MM.1S (cell line): Measurements from ENCODE around the gene MMRN2.

Experiments used
- DNase-seq: peaks from one replicate; pipeline ENCODE4 v3.0.0-alpha.2; 2015
- H2AFZ ChIP-seq: fragments of 300-600 bp; sonication (generic); 2 replicates; pipeline ENCODE4 v1.6.0; 2016; ENCODE audit warnings: antibody characterized with exemption, low read length
- H3F3A ChIP-seq: fragments of 300-600 bp; sonication (generic); 2 replicates; pipeline ENCODE4 v1.6.1; 2016; ENCODE audit warnings: mild to moderate bottlenecking, antibody characterized with exemption, low read length, moderate library complexity, mixed read lengths; ENCODE audit not compliant: insufficient read depth
- H3K27ac ChIP-seq: fragments of 300-600 bp; sonication (generic); 2 replicates; pipeline ENCODE4 v1.5.1; 2016; ENCODE audit warnings: mild to moderate bottlenecking, low read length
- H3K27me3 ChIP-seq: fragments of 300-600 bp; sonication (generic); replicated peaks from 2 replicates; pipeline ENCODE4 v1.6.0; 2016; ENCODE audit warnings: low read length; ENCODE audit not compliant: insufficient read depth
- H3K36me3 ChIP-seq: fragments of 300-600 bp; sonication (generic); replicated peaks from 2 replicates; pipeline ENCODE4 v1.6.1; 2016; ENCODE audit warnings: mild to moderate bottlenecking, low read length, mixed read lengths; ENCODE audit not compliant: insufficient read depth
- H3K4me1 ChIP-seq: fragments of 300-600 bp; sonication (generic); 2 replicates; pipeline ENCODE4 v1.6.1; 2016; ENCODE audit warnings: low read length, mixed read lengths
- H3K4me2 ChIP-seq: fragments of 300-600 bp; sonication (generic); 2 replicates; pipeline ENCODE4 v1.6.0; 2016; ENCODE audit warnings: low read depth, low read length
- H3K4me3 ChIP-seq: fragments of 300-600 bp; sonication (generic); 2 replicates; pipeline ENCODE4 v1.5.1; 2016; ENCODE audit warnings: low read length, mixed read lengths
- H3K79me2 ChIP-seq: fragments of 300-600 bp; sonication (generic); 2 replicates; pipeline ENCODE4 v1.6.1; 2016; ENCODE audit warnings: mixed run types, low read length, mixed read lengths
- H3K9ac ChIP-seq: fragments of 300-600 bp; sonication (generic); 2 replicates; pipeline ENCODE4 v1.6.1; 2016; ENCODE audit warnings: low read length, mixed read lengths
- H3K9me2 ChIP-seq: fragments of 300-600 bp; sonication (generic); replicated peaks from 2 replicates; pipeline ENCODE4 v1.6.1; 2016; ENCODE audit warnings: mild to moderate bottlenecking, low read length, mixed read lengths; ENCODE audit not compliant: insufficient read depth
- H3K9me3 ChIP-seq: fragments of 300-600 bp; sonication (generic); replicated peaks from 2 replicates; pipeline ENCODE4 v1.6.1; 2016; ENCODE audit warnings: mild to moderate bottlenecking, low read length, mixed read lengths; ENCODE audit not compliant: insufficient read depth
- H4K20me1 ChIP-seq: fragments of 300-600 bp; sonication (generic); 2 replicates; pipeline ENCODE4 v1.6.1; 2016; ENCODE audit warnings: mild to moderate bottlenecking, low read length, moderate library complexity, mixed read lengths; ENCODE audit not compliant: insufficient read depth
- EZH2 ChIP-seq: fragments of 300-600 bp; sonication (generic); optimal IDR thresholded peaks from 2 replicates; pipeline ENCODE3; 2017; ENCODE audit warnings: low read depth, mild to moderate bottlenecking, antibody characterized with exemption, low read length, mixed read lengths
- EZH2phosphoT487 ChIP-seq: fragments of 300-600 bp; sonication (generic); IDR thresholded peaks from 2 replicates; pipeline ENCODE4 v1.6.1; 2018; ENCODE audit warnings: antibody characterized with exemption, low read length
- TF ChIP-seq, protein P1 (sequence below): fragments of 300-600 bp; sonication (generic); IDR thresholded peaks from 2 replicates; pipeline ENCODE4 v1.5.1; 2016; ENCODE audit warnings: antibody characterized with exemption, low read length, mixed read lengths

MMRN2 gene

DNA sequence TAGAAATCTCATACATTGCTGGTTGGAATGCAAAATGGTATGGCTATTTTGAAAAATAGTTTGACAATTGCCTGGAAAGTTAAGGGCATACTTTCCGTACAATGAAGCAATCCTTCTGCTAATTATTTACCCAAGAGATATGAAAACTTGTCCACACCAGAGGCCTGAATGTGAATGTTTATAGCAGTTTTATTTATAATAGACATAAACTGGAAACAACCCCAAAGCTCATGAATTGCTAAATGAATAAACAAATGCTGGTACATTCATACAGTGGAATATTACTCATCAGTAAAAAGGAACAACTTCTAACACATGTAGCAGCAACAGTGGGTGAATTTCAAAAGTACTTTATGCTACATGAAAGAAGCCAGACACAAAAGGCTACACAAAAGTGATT, 42.7 kb downstream of the MMRN2 start:
- Histone ChIP-seq H3K9ac (no peak overlapping the region), H3K9me3 (no peaks in the 10 kb centered on the region), H3K4me3 (no peak overlapping the region), H3K9me2 (no peaks in the 10 kb centered on the region), H4K20me1 (no peaks in the 10 kb centered on the region), H3K27ac (no peak overlapping the region), H3K36me3 (no peaks in the 10 kb centered on the region), H3K4me1 (no peaks in the 10 kb centered on the region), H3K79me2 (no peaks in the 10 kb centered on the region), H3K27me3 (no peaks in the 10 kb centered on the region), H3K4me2 (no peak overlapping the region), H3F3A (no peaks in the 10 kb centered on the region), H2AFZ (no peak overlapping the region)
- DNase-seq = no peak
- TF ChIP-seq EZH2phosphoT487 = no peak
- no peak for TF ChIP-seq EZH2
- TF ChIP-seq, protein P1, sequence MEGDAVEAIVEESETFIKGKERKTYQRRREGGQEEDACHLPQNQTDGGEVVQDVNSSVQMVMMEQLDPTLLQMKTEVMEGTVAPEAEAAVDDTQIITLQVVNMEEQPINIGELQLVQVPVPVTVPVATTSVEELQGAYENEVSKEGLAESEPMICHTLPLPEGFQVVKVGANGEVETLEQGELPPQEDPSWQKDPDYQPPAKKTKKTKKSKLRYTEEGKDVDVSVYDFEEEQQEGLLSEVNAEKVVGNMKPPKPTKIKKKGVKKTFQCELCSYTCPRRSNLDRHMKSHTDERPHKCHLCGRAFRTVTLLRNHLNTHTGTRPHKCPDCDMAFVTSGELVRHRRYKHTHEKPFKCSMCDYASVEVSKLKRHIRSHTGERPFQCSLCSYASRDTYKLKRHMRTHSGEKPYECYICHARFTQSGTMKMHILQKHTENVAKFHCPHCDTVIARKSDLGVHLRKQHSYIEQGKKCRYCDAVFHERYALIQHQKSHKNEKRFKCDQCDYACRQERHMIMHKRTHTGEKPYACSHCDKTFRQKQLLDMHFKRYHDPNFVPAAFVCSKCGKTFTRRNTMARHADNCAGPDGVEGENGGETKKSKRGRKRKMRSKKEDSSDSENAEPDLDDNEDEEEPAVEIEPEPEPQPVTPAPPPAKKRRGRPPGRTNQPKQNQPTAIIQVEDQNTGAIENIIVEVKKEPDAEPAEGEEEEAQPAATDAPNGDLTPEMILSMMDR = no peak

DNA sequence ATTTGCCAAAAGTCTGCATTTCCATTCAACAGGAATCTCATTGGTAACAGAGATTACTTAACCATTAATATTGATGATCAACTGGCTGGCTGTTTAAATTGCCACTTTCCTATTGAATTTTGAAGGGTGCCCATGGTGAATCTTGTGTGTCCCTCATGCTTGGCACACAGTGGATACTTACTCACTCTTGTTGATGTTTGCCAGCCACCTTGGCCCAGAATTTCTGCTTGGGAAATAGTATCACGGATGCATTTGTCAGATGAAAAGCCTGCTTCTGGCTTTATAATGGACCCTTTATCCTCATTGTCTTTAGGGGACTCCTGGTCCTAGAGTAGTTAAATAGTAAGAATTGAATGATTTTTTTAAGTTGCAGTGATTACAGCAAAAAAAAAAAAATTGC, 52.0 kb downstream of the MMRN2 start:
- Histone ChIP-seq H3K36me3 (no peaks in the 10 kb centered on the region), H3K79me2 (no peaks in the 10 kb centered on the region)
- DNase-seq = no peak

DNA sequence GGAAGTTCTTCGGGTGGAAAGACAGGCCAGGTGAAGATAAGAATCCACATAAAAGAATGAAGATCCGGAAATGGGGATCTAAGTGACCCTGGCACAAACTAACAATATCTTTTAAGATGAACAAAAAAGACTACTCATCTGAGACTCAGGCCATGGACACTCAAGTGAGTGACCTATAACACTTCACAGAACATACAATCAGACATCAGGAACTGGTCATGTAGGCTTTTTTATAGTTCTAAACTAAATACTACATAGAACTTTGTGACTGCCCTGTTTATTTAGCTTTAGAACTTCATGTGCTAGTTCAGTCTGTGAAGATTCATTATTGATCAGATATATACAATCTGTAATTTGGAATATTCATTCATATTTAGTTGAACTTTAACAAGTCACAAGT, 52.8 kb downstream of the MMRN2 start:
- Histone ChIP-seq H3K4me2 (no peak overlapping the region), H3K9me2 (no peaks in the 10 kb centered on the region), H3K36me3 (no peaks in the 10 kb centered on the region), H3K27me3 (no peaks in the 10 kb centered on the region), H3K4me1 (no peaks in the 10 kb centered on the region), H4K20me1 (no peaks in the 10 kb centered on the region), H3K79me2 (no peaks in the 10 kb centered on the region), H2AFZ (no peak overlapping the region), H3K9ac (no peak overlapping the region), H3K27ac (no peak overlapping the region), H3K9me3 (no peaks in the 10 kb centered on the region), H3K4me3 (no peak overlapping the region), H3F3A (no peaks in the 10 kb centered on the region)
- no peak for DNase-seq
- TF ChIP-seq, protein P1 = no peak
- no peak for TF ChIP-seq EZH2
- no peak for TF ChIP-seq EZH2phosphoT487

More for the DNA sequence above, 52.0 kb downstream of the MMRN2 start:
- Histone ChIP-seq H3K9me3 (no peaks in the 10 kb centered on the region), H3K9ac (no peak overlapping the region), H3K4me3 (no peak overlapping the region), H3K9me2 (no peaks in the 10 kb centered on the region), H3K4me2 (no peak overlapping the region), H3K27me3 (no peaks in the 10 kb centered on the region), H4K20me1 (no peaks in the 10 kb centered on the region), H3K4me1 (no peaks in the 10 kb centered on the region), H2AFZ (no peak overlapping the region), H3F3A (no peaks in the 10 kb centered on the region), H3K27ac (no peak overlapping the region)
- no peak for TF ChIP-seq EZH2phosphoT487
- TF ChIP-seq EZH2 = no peak
- TF ChIP-seq, protein P1 = no peak
